Measurements from ENCODE around the gene CD180. TPM values are rescaled to one million over a fixed set of nuclear protein-coding genes. Genes with fewer than 3 reads are reported as not detected.

The CD180 gene
- total RNA-seq, 2 experiments from 2014 or later, result 0.08 TPM; not detected in 1

- peaks cover 17% of the 10 kb centered on the region for H3K9me3 Mint-ChIP-seq
These were observed 17.6 kb downstream of the CD180 start for GRCh38 chr5:67178966-67179365.

GRCh38 chr5:67178085-67178484, 18.5 kb downstream of the CD180 start:
- H3K9me3 Mint-ChIP-seq, result peaks cover 17% of the 10 kb centered on the region
- Histone ChIP-seq H3K9me3 (ENCODE audit: control insufficient read depth in 1 of 2, insufficient read depth in 1 of 2, low read length in 2 of 2) (peaks cover 0 to 17% of the 10 kb centered on the region in 2 experiments), H3K4me1 (ENCODE audit: insufficient read depth, low read length) (peaks cover 24% of the 10 kb centered on the region), H3K36me3 (ENCODE audit: insufficient read depth, low read length) (no peaks in the 10 kb centered on the region), H3K27me3 (ENCODE audit: control insufficient read depth in 1 of 2, insufficient read depth in 2 of 2, low read length in 2 of 2) (no peaks in the 10 kb centered on the region), H3K4me3 (ENCODE audit: low read length) (no peak overlapping the region), H3K27ac (ENCODE audit: low read depth in 1 of 2, low read length in 2 of 2) (no peak overlapping the region)
- H3K4me3 Mint-ChIP-seq, result no peak overlapping the region
- no peak overlapping the region for H3K27ac Mint-ChIP-seq
- H3K27me3 Mint-ChIP-seq, result no peaks in the 10 kb centered on the region
- CTCF ChIA-PET, result interaction anchor here (1.2 kb wide), 1 partner anchor 9 kb away, joined by 3 read pairs; no protein-coding TSS in a partner anchor
- intact Hi-C loops (cut with DNase I, micrococcal nuclease), result no loop called here
- peaks cover 36% of the 10 kb centered on the region for H3K4me1 Mint-ChIP-seq (ENCODE audit: low read depth)
- DNase-seq, result peak in 2 of 14 experiments; percentile 32 to 58
- no peak for ATAC-seq (ENCODE audit: poor library complexity)
- POLR2A ChIA-PET, result interaction anchor here (0.6 kb wide), 1 partner anchor 12 kb away, joined by 3 read pairs; no protein-coding TSS in a partner anchor
- TF ChIP-seq CTCF (IDR thresholded peaks at IDR 0.05), result no peak
- peaks cover 27% of the 10 kb centered on the region for H3K36me3 Mint-ChIP-seq (ENCODE audit: low read depth)

More at GRCh38 chr5:67178966-67179365, 17.6 kb downstream of the CD180 start:
- peaks cover 44% of the 10 kb centered on the region for H3K4me1 Mint-ChIP-seq (ENCODE audit: low read depth)
- peaks cover 27% of the 10 kb centered on the region for H3K4me1 ChIP-seq (ENCODE audit: insufficient read depth, low read length)
- no peak for TF ChIP-seq CTCF (IDR thresholded peaks at IDR 0.05)
- H3K27me3 Mint-ChIP-seq, result no peaks in the 10 kb centered on the region
- intact Hi-C loops (cut with DNase I, micrococcal nuclease), result no loop called here
- H3K36me3 ChIP-seq (ENCODE audit: insufficient read depth, low read length), result no peaks in the 10 kb centered on the region
- ChIA-PET CTCF (no interaction called here), POLR2A (no interaction called here)
- DNase-seq (no peak), ATAC-seq (ENCODE audit: poor library complexity) (no peak)
- no peak overlapping the region for H3K4me3 ChIP-seq (ENCODE audit: low read length)
- peaks cover 0 to 17% of the 10 kb centered on the region in 2 experiments for H3K9me3 ChIP-seq (ENCODE audit: control insufficient read depth in 1 of 2, insufficient read depth in 1 of 2, low read length in 2 of 2)
- H3K36me3 Mint-ChIP-seq (ENCODE audit: low read depth), result peaks cover 27% of the 10 kb centered on the region
- no peaks in the 10 kb centered on the region for H3K27me3 ChIP-seq (ENCODE audit: control insufficient read depth in 1 of 2, insufficient read depth in 2 of 2, low read length in 2 of 2)
- H3K27ac ChIP-seq (ENCODE audit: low read depth in 1 of 2, low read length in 2 of 2), result no peak overlapping the region
- H3K27ac Mint-ChIP-seq, result no peak overlapping the region
- no peak overlapping the region for H3K4me3 Mint-ChIP-seq

GRCh38 chr5:67176936-67177335, 19.7 kb downstream of the CD180 start:
- H3K27ac ChIP-seq (ENCODE audit: low read depth in 1 of 2, low read length in 2 of 2), result no peak overlapping the region
- Mint-ChIP-seq H3K36me3 (ENCODE audit: low read depth) (peaks cover 27% of the 10 kb centered on the region), H3K4me1 (ENCODE audit: low read depth) (peaks cover 25% of the 10 kb centered on the region), H3K27me3 (no peaks in the 10 kb centered on the region), H3K27ac (no peak overlapping the region), H3K4me3 (no peak overlapping the region), H3K9me3 (peaks cover 17% of the 10 kb centered on the region)
- H3K9me3 ChIP-seq (ENCODE audit: control insufficient read depth in 1 of 2, insufficient read depth in 1 of 2, low read length in 2 of 2), result peaks cover 0 to 17% of the 10 kb centered on the region in 2 experiments
- H3K36me3 ChIP-seq (ENCODE audit: insufficient read depth, low read length), result no peaks in the 10 kb centered on the region
- ATAC-seq (ENCODE audit: poor library complexity) (no peak), DNase-seq (peak in 1 of 14 experiments; percentile 37)
- CTCF ChIA-PET, result no interaction called here
- no peak overlapping the region for H3K4me3 ChIP-seq (ENCODE audit: low read length)
- peaks cover 13% of the 10 kb centered on the region for H3K4me1 ChIP-seq (ENCODE audit: insufficient read depth, low read length)
- no peaks in the 10 kb centered on the region for H3K27me3 ChIP-seq (ENCODE audit: control insufficient read depth in 1 of 2, insufficient read depth in 2 of 2, low read length in 2 of 2)
- POLR2A ChIA-PET, result interaction anchor here (1.7 kb wide), 1 partner anchor 11 kb away, joined by 5 read pairs; no protein-coding TSS in a partner anchor
- no peak for TF ChIP-seq CTCF (IDR thresholded peaks at IDR 0.05)
- intact Hi-C loops (cut with DNase I, micrococcal nuclease), result loop anchor here in 1 of 2 experiments (2.0 kb wide), 1 partner anchor 22 kb away; no protein-coding TSS in a partner anchor

Data from CD4-positive, alpha-beta T cell (primary cell).